ENCODE results near the gene RAMACL.

The RAMACL gene

GRCh38 chr6:166617359-166617758, 30.9 kb upstream of the RAMACL start:
- FAIRE-seq: no peak

- FAIRE-seq: no peak
Observed at GRCh38 chr6:166616261-166617238, 30.1 kb upstream of the RAMACL start.

- no peak for FAIRE-seq
Observed at GRCh38 chr6:166615059-166615770, 28.7 kb upstream of the RAMACL start.

- FAIRE-seq: no peak
Observed at GRCh38 chr6:166614589-166614988, 28.1 kb upstream of the RAMACL start.

- FAIRE-seq: no peak
Observed at GRCh38 chr6:166614171-166614583, 27.7 kb upstream of the RAMACL start.

- FAIRE-seq: no peak
Observed at GRCh38 chr6:166613027-166613426, 26.5 kb upstream of the RAMACL start.

- FAIRE-seq: no peak
Observed at GRCh38 chr6:166612471-166612881, 26.0 kb upstream of the RAMACL start.

- no peak for FAIRE-seq
Observed at GRCh38 chr6:166611631-166612030, 25.2 kb upstream of the RAMACL start.

GRCh38 chr6:166610069-166610468, 23.6 kb upstream of the RAMACL start:
- no peak for FAIRE-seq

GRCh38 chr6:166608774-166609173, 22.3 kb upstream of the RAMACL start:
- FAIRE-seq: no peak

- no peak for FAIRE-seq
Observed at GRCh38 chr6:166605752-166606151, 19.3 kb upstream of the RAMACL start.

GRCh38 chr6:166604911-166605310, 18.4 kb upstream of the RAMACL start:
- no peak for FAIRE-seq

GRCh38 chr6:166604328-166604727, 17.9 kb upstream of the RAMACL start:
- no peak for FAIRE-seq

- FAIRE-seq: no peak
Observed at GRCh38 chr6:166603043-166603690, 16.7 kb upstream of the RAMACL start.

GRCh38 chr6:166601956-166602355, 15.5 kb upstream of the RAMACL start:
- FAIRE-seq: no peak

- FAIRE-seq: no peak
Observed at GRCh38 chr6:166600931-166601330, 14.5 kb upstream of the RAMACL start.

- FAIRE-seq: no peak
Observed at GRCh38 chr6:166599205-166599604, 12.7 kb upstream of the RAMACL start.

- FAIRE-seq: no peak
Observed at GRCh38 chr6:166598441-166599138, 12.1 kb upstream of the RAMACL start.

- FAIRE-seq: no peak
Observed at GRCh38 chr6:166597711-166598440, 11.4 kb upstream of the RAMACL start.

GRCh38 chr6:166596776-166597507, 10.5 kb upstream of the RAMACL start:
- FAIRE-seq: no peak

GRCh38 chr6:166595949-166596348, 9.5 kb upstream of the RAMACL start:
- no peak for FAIRE-seq
